ENCODE results near the gene HSPB6. TPM values are rescaled to one million over a fixed set of nuclear protein-coding genes. Genes with fewer than 3 reads are reported as not detected.

Gene HSPB6
- total RNA-seq, 2 donors from 2014 or later = 210 to 251 TPM

DNA sequence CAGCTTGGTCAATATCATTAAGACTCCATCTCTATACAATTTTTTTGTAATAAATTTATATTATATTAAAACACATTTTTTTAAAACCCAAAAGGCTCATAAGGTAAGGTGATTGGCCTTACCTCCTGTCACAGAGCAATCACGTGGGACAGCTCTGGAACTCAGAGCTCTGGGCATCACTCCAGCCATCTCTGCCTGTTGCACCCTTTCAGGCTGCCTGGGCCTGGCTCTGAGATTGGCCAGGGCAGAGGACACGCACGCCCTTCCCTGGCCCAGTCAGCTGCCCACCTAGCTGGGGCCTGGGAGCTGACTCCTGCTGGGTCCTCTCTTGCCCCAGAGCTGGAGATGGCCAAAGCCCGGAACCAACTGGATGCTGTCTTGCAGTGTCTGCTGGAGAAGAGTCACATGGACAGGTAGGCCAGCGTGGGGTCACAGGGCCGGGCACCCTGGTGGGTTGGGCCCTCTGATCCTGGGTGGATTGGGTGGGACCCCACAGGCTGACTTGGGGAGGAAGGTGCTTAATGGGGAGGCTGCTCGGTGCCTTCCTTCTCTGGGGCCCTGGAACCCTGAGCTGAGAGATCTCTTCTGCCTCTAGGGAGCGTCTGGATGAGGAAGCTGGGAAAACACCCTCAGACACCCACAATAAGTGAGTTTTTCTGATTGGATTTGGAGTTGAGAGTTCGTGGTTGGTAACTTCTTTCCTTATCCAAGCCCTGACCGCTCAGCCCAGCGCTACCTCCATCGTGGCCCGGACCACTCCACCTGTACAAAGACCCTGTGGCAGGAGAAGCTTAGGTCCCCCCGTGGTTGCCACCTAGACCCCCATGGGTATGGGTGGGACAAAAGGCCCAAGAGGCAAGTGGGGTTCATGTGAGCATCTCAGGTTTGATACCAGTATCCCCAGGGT, 4.7 kb downstream of the HSPB6 start:
- intact Hi-C loops (cut with DNase I) = no loop called here
- DNase-seq = no peak
- no peak for ATAC-seq

DNA sequence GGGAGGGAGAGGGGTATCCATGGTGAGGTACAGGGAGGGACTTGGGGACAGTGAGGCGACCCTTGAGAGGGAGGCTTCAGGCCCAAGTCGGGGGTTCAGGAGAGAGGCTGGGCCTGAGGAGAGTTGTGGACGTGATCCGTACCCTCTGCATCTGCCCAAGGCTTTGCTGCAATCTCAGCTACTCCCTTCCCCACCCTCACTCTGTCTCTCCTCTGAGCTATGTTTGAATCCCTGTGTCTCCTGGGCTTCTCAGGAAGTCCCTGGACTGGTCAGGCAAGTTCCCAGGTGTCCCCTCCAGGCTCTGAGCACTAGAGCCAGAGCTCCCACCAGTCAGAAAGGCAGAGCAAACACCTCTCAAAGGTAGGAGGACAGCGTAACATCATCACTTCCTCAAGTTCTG, 6.7 kb downstream of the HSPB6 start:
- no peak for DNase-seq
- intact Hi-C loops (cut with DNase I) = no loop called here
- ATAC-seq = no peak

DNA sequence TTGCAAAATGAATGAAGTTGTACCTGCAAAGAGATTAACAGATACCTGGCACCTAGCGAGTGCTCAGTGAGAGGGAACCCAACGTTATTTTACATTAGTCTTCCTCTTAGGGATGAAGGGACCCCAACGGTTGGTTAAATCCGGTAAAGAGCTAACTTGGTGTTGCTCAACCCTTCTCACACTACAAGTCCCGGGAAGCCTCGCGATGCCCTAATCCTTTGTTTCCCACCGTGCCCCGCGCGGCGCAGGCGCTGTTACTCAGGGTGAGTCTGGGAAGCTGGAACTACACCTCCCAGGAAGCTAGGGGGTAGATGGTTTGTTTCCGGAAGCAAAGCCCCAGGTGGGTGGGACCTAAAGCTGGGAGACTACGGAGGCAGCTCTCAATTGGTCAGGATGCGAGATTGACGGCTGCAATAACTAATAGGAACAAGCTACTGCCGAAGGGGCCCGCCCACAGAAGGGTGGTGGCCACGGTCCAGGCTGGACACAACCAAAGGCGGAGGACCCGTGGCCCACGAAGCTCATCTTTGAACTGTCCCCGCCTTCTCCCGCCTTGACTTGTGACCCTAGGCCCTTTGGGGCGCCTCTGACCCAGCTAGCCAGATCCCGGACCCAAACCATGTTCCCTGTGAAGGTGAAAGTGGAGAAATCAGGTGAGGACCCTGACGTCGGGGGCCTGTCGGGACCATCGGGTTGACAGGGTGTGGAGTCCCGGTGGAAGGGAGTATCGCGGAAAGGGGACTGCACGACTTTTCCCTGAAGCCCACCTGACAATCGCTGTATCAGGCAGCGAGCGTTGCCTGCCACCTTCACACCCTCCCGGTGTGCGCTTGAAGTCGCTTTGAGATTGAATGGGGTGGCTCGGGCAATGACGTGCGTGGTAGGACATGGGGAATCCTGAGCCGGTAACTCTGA, 8.5 kb downstream of the HSPB6 start, which contains the start of gene LIN37:
Gene LIN37 (plus strand): TSS at position 471 of the 915 bp plus-strand sequence. CDS start 149 bp downstream, at position 620.
- intact Hi-C loops (cut with DNase I) = loop anchor here in 1 of 2 donors (10.0 kb wide), 1 partner anchor 186 kb away; the partner anchor contains the start of gene LRFN3
- ATAC-seq (peak; percentile 88), DNase-seq (peak; percentile 99)

DNA sequence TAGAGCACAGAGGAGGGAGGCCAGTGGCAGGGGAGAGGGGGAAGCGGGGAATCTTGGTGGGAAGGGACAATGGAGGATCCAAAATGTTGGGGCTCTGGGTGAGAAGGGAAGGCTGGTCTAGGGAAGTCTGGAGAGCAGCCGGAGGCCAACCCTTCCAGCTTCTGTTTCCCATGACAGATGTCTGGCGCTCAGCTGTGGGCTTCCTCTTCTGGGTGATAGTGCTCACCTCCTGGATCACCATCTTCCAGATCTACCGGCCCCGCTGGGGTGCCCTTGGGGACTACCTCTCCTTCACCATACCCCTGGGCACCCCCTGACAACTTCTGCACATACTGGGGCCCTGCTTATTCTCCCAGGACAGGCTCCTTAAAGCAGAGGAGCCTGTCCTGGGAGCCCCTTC, 10.3 kb downstream of the HSPB6 start:
- intact Hi-C loops (cut with DNase I) = loop anchor here in 1 of 2 donors (10.0 kb wide), 1 partner anchor 188 kb away; the partner anchor contains the start of gene LRFN3
- ATAC-seq (no peak), DNase-seq (no peak)

DNA sequence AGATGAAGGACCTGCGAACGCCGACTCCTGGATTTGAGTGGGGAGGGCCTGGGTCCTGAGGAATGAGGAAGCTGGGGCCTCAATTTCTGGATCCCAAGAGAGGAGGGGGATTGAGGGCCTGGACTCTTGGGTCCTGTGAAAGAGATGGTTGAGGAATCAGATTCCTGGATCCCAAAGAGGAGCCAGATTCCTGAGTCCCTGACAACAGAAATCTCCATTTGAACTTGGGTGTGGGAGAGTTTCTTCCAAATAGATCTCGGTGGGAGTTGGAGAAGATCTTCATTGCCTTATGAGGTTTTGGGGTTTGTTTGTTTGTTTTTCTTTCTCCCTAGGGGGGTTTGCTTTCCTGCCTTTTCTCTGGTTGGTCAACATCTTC, 10.8 kb downstream of the HSPB6 start:
- DNase-seq (no peak), ATAC-seq (no peak)
- intact Hi-C loops (cut with DNase I) = loop anchor here in 1 of 2 donors (10.0 kb wide), 1 partner anchor 189 kb away; the partner anchor contains the start of gene LRFN3

DNA sequence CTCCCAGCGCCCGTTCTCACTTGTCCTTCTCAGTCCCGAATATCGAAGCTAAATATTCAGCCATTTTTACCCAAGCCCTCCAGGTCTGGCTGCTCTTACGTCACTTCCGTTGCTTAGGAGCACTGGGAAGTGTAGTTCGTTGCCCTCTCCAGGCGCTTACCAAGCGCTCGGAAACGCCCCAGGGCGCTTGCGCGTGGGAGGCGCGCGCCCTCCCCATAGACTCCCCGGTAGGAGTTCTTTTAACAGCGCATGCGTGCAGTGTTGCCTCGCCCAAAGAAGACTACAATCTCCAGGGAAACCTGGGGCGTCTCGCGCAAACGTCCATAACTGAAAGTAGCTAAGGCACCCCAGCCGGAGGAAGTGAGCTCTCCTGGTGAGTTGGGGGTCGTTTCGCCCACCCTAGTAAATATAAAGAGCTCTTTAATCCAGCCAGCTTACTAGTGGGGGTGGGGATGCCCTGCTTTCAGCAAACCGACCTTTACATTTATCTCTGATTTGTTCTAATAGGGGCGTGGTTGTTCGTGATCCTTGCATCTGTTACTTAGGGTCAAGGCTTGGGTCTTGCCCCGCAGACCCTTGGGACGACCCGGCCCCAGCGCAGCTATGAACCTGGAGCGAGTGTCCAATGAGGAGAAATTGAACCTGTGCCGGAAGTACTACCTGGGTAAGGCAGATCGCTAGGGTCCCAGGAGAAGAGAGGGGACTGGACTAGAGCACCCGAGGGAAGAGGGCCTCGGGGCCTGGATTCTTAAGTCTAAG, 11.3 kb downstream of the HSPB6 start, which contains the start of the genes PSENEN and U2AF1L4:
Gene PSENEN (plus strand): TSS at position 324 of the 759 bp plus-strand sequence. CDS start 280 bp downstream, at position 604.
Gene U2AF1L4 (minus strand): TSS at position 91 of the 759 bp plus-strand sequence. CDS start 27 bp downstream, at position 64.
- DNase-seq (peak; percentile 97), ATAC-seq (peak; percentile 83 to 85)
- intact Hi-C loops (cut with DNase I) = loop anchor here in 1 of 2 donors (10.0 kb wide), 1 partner anchor 189 kb away; the partner anchor contains the start of gene LRFN3

DNA sequence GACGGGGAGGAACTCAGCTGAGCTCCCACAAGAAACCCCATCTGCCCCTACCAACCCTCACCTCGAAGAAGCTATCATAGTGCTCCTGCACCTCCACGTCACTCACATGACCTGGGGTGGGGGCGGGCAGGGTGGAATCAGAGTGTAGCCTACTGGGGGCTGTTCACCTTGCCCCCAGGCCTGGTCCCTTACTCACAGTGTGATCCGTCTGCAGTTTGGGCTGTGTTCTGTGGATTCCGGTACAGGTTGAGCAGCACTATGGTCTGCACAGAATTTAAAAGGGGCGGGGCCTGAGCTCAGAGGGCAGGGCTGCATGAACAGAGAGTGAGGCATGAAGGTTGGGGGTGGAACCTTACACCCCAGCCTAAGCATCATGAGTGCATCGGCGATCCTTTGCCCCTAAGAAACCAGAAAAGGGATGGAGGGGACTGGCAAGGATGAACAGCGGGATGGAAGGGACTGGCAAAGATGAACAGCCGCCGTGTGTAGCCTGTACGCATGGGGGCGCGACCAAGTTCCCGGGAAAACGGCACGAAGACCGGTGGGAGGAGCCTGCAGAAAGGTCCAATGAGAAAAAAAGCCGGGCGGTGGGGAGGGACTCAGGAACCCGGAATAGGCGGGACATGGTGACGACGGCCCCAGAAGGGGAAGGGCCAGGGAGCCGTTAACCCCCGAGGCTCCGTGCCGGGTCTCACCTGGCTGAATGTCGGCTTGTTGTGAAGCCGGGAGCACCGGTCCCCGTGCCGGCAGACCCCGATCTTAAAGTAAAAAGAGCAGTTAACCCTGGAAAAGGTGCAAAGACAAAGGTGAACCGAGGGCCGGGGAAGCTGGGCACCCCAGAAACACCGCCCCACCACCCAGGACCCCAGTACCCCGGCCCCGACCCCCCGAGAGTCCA, 12.2 kb downstream of the HSPB6 start:
- ATAC-seq (peak; percentile 73 to 81), DNase-seq (peak; percentile 97)
- intact Hi-C loops (cut with DNase I) = loop anchor here in 1 of 2 donors (10.0 kb wide), 1 partner anchor 190 kb away; the partner anchor contains the start of gene LRFN3

DNA sequence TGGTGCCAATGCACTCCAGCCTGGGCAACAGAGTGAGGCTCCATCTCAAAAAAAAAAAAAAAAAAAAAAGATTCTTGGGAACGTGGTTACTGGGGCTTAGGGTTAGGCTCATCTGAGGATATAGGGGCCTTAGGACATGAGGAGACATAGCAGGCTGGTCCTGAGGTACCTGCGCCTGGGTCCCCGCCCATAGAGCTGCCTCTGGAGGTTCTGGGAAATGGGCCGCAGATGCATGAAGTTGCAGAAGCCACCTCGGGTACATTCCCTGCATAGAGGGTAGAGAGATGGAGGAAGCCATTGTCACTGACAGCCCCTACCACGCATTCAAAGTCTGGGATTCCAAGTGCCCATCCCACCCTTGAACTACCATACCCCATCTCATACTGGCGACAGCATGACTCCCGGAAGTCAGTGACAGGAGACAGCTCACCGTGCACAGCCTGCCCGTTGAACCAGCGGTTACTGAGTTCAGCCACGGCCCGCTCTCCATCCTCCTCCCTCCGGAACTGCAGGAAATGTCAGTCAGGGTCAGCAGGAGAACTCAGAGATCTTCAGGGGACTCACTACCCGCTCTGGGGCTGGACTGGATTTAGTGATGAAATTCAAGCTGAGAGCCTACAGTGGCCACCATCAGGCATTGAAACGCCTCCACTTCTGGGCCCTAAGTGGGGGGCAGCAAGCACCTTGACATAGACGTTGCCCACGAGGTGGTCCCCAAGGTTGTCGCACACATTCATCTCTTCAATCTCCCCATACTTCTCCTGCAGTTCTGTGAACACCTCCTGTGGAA, 13.0 kb downstream of the HSPB6 start:
- DNase-seq = no peak
- ATAC-seq = no peak
- intact Hi-C loops (cut with DNase I) = loop anchor here in 1 of 2 donors (10.0 kb wide), 1 partner anchor 191 kb away; the partner anchor contains the start of gene LRFN3

DNA sequence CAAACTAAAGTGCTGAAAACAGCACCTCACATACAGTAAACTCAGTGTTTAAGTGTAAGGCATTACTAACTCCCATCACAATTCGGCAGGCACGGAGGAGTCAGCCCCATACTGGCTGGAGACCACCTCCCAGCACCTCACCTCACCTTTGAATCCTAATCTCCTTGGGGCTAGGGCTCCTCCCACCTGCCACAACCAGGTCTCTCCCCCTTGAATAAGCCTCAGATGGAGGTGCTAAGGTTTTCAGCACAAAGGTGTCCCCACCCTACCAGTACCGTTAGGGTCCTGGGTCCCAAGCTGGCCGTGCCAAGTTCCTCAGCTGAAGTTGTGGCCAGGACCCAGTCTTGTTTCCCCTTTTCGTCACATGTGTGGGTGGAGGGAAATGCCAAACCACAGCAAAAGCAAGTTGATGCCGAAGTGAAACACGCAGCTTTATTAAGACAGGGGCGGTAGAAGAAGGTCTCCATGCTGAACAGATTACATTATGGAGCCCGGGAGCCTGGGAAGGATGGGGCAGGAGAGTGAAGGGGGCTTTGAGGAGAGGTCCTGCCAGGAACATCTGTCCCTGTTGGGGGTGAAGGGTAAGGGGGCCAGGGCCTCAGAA, 14.6 kb downstream of the HSPB6 start, which contains the start of gene IGFLR1:
Gene IGFLR1 (minus strand): TSS at position 332 of the 604 bp plus-strand sequence. CDS start 1,272 bp downstream, outside the sequence.
- intact Hi-C loops (cut with DNase I) = loop anchor here in 1 of 2 donors (10.0 kb wide), 1 partner anchor 193 kb away; the partner anchor contains the start of gene LRFN3
- ATAC-seq (no peak), DNase-seq (no peak)

DNA sequence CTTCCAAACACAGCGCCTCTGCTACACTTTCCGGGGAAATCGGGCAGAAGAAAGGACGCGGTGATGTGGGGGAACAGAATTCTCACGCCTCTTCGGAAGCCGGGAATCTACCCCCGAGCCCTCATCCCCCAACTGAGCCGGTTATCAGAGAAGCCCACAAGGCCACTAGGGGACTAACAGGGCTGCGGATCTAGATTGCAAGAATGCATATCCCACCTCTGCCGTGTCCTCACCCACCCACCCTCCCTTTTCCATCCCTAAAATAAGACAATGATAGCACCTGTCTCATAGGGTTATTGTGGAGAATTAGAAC, 15.7 kb downstream of the HSPB6 start:
- no peak for DNase-seq
- no peak for ATAC-seq
- intact Hi-C loops (cut with DNase I) = loop anchor here in 1 of 2 donors (10.0 kb wide), 1 partner anchor 194 kb away; the partner anchor contains the start of gene LRFN3

DNA sequence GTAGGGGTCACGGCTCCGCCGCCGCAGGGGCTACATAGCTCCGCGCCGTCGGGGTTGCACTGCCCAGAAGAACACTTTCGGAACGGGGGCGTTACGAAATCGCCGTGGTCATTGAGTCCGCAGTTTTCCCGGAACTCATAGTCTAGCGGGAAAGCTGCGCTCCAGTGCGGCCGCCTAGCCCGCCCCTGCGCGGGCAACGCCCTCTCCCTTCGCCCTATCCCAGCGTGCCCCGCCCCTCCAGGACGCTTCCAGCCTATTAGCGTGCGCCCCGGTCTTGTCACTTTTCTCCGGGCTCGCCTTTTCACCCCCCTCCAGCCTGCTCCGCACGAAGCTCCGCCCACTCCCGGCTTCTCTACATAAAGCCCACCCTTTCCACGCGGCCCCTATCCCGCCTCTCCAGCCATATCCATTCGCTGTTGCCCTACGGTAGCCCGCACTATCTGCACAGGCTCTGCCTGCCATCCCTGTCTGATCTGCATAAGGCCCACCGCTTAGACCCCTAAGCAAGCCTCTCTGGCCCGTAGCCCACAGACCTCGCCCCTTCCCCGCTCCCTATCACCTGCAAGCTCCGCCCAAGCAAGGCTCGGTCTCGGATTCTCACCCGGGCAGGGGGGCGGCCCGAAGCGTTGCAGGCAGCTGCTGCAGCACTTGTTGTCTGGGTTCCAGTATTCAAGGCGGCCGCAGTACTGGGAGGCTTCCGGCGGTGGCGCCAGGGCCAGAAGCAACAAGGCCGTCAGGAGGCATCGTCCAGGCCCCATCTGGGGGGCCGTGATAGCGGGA, 16.2 kb downstream of the HSPB6 start:
- peak; percentile 99 for DNase-seq
- intact Hi-C loops (cut with DNase I) = loop anchor here in 1 of 2 donors (10.0 kb wide), 1 partner anchor 194 kb away; the partner anchor contains the start of gene LRFN3
- ATAC-seq = peak; percentile 88 to 90

DNA sequence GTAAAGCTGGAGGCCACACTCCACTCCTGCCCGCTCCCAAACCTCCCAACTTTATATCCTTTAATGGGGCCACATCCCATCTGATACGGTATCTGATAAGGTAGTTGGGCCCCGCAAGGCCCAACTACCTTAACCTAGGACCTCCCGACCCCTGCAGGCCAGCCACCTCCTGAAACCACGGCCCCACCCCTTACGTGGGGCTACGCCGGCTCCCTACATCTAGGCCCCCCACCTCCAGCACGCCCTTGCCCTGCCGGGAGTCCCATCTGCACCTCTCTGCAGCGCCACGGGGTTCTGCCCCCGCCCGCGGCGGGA, 16.8 kb downstream of the HSPB6 start:
- intact Hi-C loops (cut with DNase I) = loop anchor here in 1 of 2 donors (10.0 kb wide), 1 partner anchor 195 kb away; the partner anchor contains the start of gene LRFN3
- no peak for ATAC-seq
- DNase-seq = no peak

DNA sequence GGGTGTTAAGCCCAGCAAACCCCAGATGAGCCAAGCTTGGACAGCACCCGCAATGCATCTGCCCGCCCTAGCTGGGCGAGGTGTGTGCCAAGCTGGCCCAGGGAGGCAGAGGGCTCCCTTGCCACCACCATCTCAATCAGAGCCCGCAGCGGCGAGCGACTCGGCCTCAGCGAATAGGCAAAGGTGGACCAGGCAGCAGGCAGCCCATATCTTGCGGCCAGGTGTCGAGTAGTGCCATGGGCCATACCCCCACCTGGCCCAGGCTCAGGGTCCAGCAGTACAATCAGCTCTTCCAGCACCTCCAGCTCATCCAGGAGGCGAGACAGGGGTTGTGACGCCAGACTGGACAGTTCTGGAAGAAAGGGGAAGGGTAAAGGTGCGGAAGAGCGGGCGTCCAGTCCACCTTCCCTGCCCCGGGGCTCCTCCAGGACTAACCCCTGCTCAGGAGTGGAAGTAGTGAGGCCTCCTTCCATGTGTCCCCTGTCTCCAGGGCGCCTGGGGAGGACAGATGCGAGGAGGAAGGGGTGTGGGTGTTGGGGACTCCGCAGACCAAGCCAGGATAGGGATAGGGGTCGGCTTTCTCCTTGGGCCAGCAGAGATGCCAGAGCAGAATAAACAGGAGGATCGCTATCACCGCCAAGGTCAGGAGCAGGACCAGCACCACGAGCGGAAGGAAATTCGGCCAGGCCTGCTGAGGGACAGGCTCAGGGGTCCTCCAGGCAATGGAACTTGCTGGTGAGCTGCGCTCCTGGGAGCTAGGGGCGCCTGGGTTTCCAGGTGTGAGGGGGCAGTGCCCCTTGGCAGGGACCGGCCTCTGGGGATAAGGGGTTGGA, 17.3 kb downstream of the HSPB6 start:
- ATAC-seq = no peak
- DNase-seq = no peak
- intact Hi-C loops (cut with DNase I) = loop anchor here in 1 of 2 donors (10.0 kb wide), 1 partner anchor 195 kb away; the partner anchor contains the start of gene LRFN3

DNA sequence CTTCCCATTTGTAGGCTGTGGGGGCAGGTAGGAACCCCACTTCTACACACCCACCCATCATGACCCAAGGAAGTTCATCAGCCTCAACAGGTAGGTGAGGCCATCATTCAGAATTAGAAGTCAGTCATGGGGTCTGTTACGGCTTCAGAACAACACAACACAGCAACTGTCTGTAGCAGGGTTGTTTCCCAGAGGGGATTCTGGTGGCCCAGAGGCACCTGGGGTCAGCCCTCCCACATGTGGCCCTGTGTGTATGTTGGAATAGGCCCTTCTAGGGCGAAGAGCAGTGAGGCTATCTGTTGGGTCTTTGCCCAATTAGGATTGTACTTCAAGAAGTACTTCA, 18.0 kb downstream of the HSPB6 start:
- ATAC-seq = no peak
- intact Hi-C loops (cut with DNase I) = no loop called here

More for the DNA sequence above, 18.0 kb downstream of the HSPB6 start:
- no peak for DNase-seq
